GM12891 (cell line): ENCODE measurements around the gene GNG2.

Source experiments
- DNase-seq: peaks from one replicate; pipeline ENCODE4 v3.0.0; 2011; ENCODE audit warnings: low spot score; ENCODE audit not compliant: insufficient read length
- FAIRE-seq: peaks from 2 replicates; lab custom pipeline; 2011; peaks lifted over from hg19 to GRCh38; lab: Jason Lieb, UNC
- PAX5 ChIP-seq: IDR thresholded peaks from 2 replicates; pipeline ENCODE4 v1.6.1; 2011; ENCODE audit warnings: low read length, moderate library complexity, mild to moderate bottlenecking; ENCODE audit not compliant: insufficient read depth, severe bottlenecking
- POLR2A ChIP-seq: IDR thresholded peaks from 2 replicates; pipeline ENCODE4 v1.6.1; 2011; ENCODE audit warnings: low read depth, low read length, control low read depth
- POLR2AphosphoS5 ChIP-seq: IDR thresholded peaks from 2 replicates; pipeline ENCODE4 v1.6.1; 2011; ENCODE audit warnings: low read depth, low read length, control low read depth
- POU2F2 ChIP-seq: IDR thresholded peaks from 2 replicates; pipeline ENCODE4 v1.6.1; 2011; ENCODE audit warnings: low read depth, mild to moderate bottlenecking, control low read depth, low read length, moderate library complexity
- SPI1 ChIP-seq: IDR thresholded peaks from 2 replicates; pipeline ENCODE4 v1.6.1; 2011; ENCODE audit warnings: low read depth, low read length, control low read depth
- TAF1 ChIP-seq: IDR thresholded peaks from 2 replicates; pipeline ENCODE4 v1.6.1; 2011; ENCODE audit warnings: low read depth, low read length, control low read depth

The GNG2 gene

GRCh38 chr14:51957950-51958349, 97.5 kb downstream of the GNG2 start:
- FAIRE-seq (no peak), DNase-seq (no peak)
- TF ChIP-seq PAX5 (no peak), SPI1 (no peak), POLR2AphosphoS5 (no peak), POU2F2 (no peak), POLR2A (no peak), TAF1 (no peak)

GRCh38 chr14:51959928-51960327, 99.5 kb downstream of the GNG2 start:
- no peak for FAIRE-seq
- DNase-seq, result no peak
- TF ChIP-seq SPI1 (no peak), TAF1 (no peak), POU2F2 (no peak), PAX5 (no peak), POLR2AphosphoS5 (no peak), POLR2A (no peak)

- TF ChIP-seq PAX5 (no peak), POU2F2 (no peak), SPI1 (no peak), POLR2AphosphoS5 (no peak), POLR2A (no peak), TAF1 (no peak)
- no peak for DNase-seq
- FAIRE-seq, result no peak
Measured at GRCh38 chr14:51960866-51961265, 100.5 kb downstream of the GNG2 start.

GRCh38 chr14:51962711-51963110, 102.3 kb downstream of the GNG2 start:
- TF ChIP-seq POU2F2 (no peak), POLR2AphosphoS5 (no peak), TAF1 (no peak), PAX5 (no peak), SPI1 (no peak), POLR2A (no peak)
- no peak for DNase-seq
- no peak for FAIRE-seq

- FAIRE-seq (peak; percentile 45), DNase-seq (no peak)
- TF ChIP-seq SPI1 (no peak), POU2F2 (no peak), POLR2A (no peak), POLR2AphosphoS5 (no peak), TAF1 (no peak), PAX5 (no peak)
Measured at GRCh38 chr14:51963286-51963685, 102.9 kb downstream of the GNG2 start.

- TF ChIP-seq POLR2A (no peak), PAX5 (no peak), POU2F2 (no peak), TAF1 (no peak), POLR2AphosphoS5 (no peak), SPI1 (no peak)
- FAIRE-seq (no peak), DNase-seq (no peak)
Measured at GRCh38 chr14:51967521-51967920, 107.1 kb downstream of the GNG2 start.

- FAIRE-seq (no peak), DNase-seq (no peak)
- TF ChIP-seq POLR2AphosphoS5 (no peak), TAF1 (no peak), PAX5 (no peak), SPI1 (no peak), POU2F2 (no peak), POLR2A (no peak)
Measured at GRCh38 chr14:51969852-51970540, 109.6 kb downstream of the GNG2 start.

- no peak for FAIRE-seq
- no peak for TF ChIP-seq POU2F2
- TF ChIP-seq SPI1, result no peak
- no peak for TF ChIP-seq POLR2AphosphoS5
- TF ChIP-seq POLR2A, result no peak
- TF ChIP-seq PAX5, result no peak
- TF ChIP-seq TAF1, result no peak
- DNase-seq, result no peak
Measured at GRCh38 chr14:51972566-51972965, 112.2 kb downstream of the GNG2 start.

- no peak for DNase-seq
- TF ChIP-seq POLR2AphosphoS5 (no peak), POLR2A (no peak), PAX5 (no peak), TAF1 (no peak), SPI1 (no peak), POU2F2 (no peak)
- FAIRE-seq, result no peak
Measured at GRCh38 chr14:51977075-51977474, 116.7 kb downstream of the GNG2 start.
